ENCODE data around the gene BORCS5.

The BORCS5 gene

DNA sequence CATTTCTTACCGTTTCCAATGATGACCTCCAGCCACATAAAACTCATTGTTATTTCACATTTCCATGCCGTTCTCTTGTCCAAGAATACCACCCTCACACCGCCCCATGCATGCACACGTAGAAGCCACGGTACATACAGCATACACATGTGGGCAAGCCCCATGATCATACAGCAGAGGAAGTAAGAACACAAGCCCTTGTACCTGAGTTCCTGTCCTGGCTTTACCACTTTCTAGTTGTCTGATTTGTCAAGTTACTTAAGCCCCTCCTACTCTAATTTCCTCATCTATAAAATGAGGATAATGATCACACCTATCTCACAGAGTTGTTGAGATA lies 145.9 kb downstream of the BORCS5 start:
- no peak overlapping the region for H3K27ac ChIP-seq
- no peak overlapping the region for H3K4me3 ChIP-seq
- no peak overlapping the region for H3K9ac ChIP-seq (ENCODE audit: insufficient read length)
- TF ChIP-seq FOXP2 (optimal IDR thresholded peaks at IDR 0.05; ENCODE audit: control extremely low read depth, extremely low read length, insufficient read depth): no peak
- no peaks in the 10 kb centered on the region for H3K9me3 ChIP-seq (ENCODE audit: low read depth, low read length)
- H3K36me3 ChIP-seq (ENCODE audit: insufficient read depth, low read length): no peaks in the 10 kb centered on the region
- no peak for DNase-seq (ENCODE audit: low read depth, low spot score)

DNA sequence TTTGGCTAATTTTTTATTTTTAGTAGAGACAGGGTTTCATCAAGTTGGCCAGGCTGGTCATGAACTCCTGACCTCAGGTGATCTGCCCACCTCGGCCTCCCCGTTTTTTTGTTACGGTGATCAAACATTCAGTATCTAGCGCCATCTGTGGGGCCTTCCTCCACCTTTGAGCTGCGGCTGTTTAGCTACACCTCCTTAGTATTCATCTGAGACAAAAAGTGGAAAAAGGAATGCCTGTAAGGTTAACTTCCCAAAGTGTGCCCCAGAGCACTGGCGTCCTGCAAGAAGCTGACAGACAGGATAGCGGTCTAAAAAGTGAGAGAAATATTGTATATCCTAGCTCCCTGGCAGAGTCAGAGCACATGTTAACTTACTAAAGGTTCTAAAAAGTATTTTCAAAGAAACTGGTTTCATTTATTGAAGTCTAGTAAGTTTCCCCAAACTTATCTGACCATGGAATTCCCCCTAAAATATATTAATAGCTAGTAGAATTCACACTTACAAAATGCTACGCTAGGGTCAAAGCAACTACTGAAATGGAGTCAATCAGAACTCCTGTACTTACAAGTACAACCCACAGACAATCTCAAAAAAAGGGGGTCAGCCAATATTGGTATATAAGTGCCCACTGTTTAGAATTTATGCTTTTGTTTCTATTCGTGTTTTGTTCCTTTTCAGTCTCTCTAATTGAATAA lies 146.7 kb downstream of the BORCS5 start:
- no peaks in the 10 kb centered on the region for H3K9me3 ChIP-seq (ENCODE audit: low read depth, low read length)
- H3K27ac ChIP-seq: no peak overlapping the region
- no peak overlapping the region for H3K4me3 ChIP-seq
- TF ChIP-seq FOXP2 (optimal IDR thresholded peaks at IDR 0.05; ENCODE audit: control extremely low read depth, extremely low read length, insufficient read depth) (no peak), POLR2AphosphoS5 (IDR thresholded peaks at IDR 0.05; ENCODE audit: borderline replicate concordance, low read depth, low read length) (no peak), EZH2 (IDR thresholded peaks at IDR 0.05) (no peak)
- no peak overlapping the region for H3K9ac ChIP-seq (ENCODE audit: insufficient read length)
- no peaks in the 10 kb centered on the region for H3K36me3 ChIP-seq (ENCODE audit: insufficient read depth, low read length)
- no peak for DNase-seq (ENCODE audit: low read depth, low spot score)

DNA sequence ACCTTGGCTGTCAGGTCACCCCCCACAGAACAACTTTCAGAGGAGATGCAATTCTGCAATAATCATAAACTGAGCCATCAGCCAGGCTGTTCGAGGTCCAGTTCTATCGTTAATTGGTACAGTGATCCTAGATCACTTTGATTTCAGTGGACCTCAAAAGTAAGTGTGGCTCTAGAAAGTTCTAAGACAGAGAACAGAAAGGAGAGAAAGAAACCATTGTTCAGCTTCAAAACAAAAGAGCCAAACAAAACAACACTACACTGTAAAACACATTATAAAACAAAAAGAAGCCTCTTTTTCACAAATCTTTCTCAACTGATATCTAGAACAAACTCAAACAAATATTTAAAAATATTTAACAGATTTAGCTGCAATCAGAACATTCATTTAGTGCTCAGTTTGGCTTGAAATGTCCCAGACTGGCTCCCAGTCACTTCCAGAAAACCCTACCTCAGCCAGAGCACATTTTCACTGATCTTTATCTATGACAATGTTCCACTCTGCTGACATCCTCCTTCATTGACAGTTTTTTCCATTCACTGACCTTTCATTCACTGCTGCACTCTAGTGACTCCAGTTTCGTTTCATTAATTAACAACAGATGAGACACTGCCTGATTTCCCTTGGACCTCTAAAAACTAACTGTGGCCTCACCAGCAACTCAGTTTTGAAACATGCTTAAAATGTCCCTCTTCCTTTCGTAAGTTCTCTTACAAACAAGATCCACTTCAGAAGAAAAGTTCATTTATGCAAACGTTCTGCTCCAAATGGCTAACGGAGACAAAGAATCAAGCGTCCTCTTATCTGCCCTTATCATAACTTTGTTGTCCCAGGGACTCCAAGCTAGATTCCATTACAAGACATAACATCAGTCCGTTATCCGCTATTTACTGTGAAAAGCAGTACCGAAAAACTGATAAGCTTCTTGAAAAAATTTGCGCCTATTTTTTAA lies 148.9 kb downstream of the BORCS5 start:
- DNase-seq (ENCODE audit: low read depth, low spot score): no peak
- Histone ChIP-seq H3K4me3 (peak overlapping the region; percentile 34; the same call in 1 of the 2 replicates), H3K9ac (ENCODE audit: insufficient read length) (no peak overlapping the region), H3K9me3 (ENCODE audit: low read depth, low read length) (no peaks in the 10 kb centered on the region), H3K27ac (peak overlapping the region; percentile 20; the same call in 1 of the 2 replicates), H3K36me3 (ENCODE audit: insufficient read depth, low read length) (no peaks in the 10 kb centered on the region)
- TF ChIP-seq POLR2AphosphoS5 (IDR thresholded peaks at IDR 0.05; ENCODE audit: borderline replicate concordance, low read depth, low read length) (no peak), FOXP2 (optimal IDR thresholded peaks at IDR 0.05; ENCODE audit: control extremely low read depth, extremely low read length, insufficient read depth) (no peak)

DNA sequence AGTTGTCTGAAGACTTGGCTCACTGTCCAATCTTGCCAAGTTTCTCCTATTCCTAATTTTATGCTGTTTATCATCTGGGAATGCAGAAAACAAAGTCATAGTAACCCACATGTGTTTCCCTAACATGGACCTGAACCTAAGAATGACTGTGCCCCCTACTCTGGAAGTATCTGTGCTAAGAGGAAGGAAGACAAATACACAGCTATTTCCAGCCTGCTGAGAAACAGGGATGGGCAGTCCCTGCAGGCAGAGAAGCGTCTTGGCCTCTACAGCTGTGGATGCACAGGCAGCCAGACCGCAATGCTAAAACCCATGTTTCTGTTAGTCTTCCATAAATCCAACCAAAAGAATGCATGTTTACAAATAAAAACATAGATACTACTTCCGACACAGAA lies 149.6 kb downstream of the BORCS5 start:
- Histone ChIP-seq H3K9me3 (ENCODE audit: low read depth, low read length) (no peaks in the 10 kb centered on the region), H3K9ac (ENCODE audit: insufficient read length) (no peak overlapping the region), H3K4me3 (no peak overlapping the region; the same call in 1 of the 2 replicates), H3K27ac (peak overlapping the region; percentile 20; the same call in 1 of the 2 replicates), H3K36me3 (ENCODE audit: insufficient read depth, low read length) (no peaks in the 10 kb centered on the region)
- TF ChIP-seq POLR2AphosphoS5 (IDR thresholded peaks at IDR 0.05; ENCODE audit: borderline replicate concordance, low read depth, low read length) (no peak), FOXP2 (optimal IDR thresholded peaks at IDR 0.05; ENCODE audit: control extremely low read depth, extremely low read length, insufficient read depth) (no peak), EZH2 (IDR thresholded peaks at IDR 0.05) (no peak)
- DNase-seq (ENCODE audit: low read depth, low spot score): no peak

DNA sequence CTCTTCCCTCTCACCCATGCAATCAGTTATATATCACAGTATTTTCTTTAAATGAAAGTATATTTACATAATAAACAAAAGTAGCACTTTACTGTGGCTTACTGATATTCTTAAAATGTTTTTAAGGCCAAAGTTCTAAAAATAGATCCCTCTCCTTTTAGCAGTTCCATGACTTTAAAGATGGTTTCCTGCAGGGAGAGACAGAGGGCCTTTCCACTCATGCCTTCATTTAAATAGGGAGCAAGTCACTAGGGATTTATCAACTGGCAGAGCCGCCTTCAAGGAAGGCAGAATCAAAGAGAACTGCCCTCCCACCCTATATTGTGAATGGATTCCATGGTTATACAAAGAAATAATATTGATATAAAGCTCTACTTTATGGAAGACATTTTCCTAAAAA lies 150.2 kb downstream of the BORCS5 start:
- DNase-seq (ENCODE audit: low read depth, low spot score): no peak
- TF ChIP-seq EZH2 (IDR thresholded peaks at IDR 0.05): no peak
- TF ChIP-seq FOXP2 (optimal IDR thresholded peaks at IDR 0.05; ENCODE audit: control extremely low read depth, extremely low read length, insufficient read depth): no peak
- TF ChIP-seq POLR2AphosphoS5 (IDR thresholded peaks at IDR 0.05; ENCODE audit: borderline replicate concordance, low read depth, low read length): no peak
- H3K27ac ChIP-seq: peak overlapping the region; percentile 33; the same call in 1 of the 2 replicates
- no peaks in the 10 kb centered on the region for H3K9me3 ChIP-seq (ENCODE audit: low read depth, low read length)
- no peaks in the 10 kb centered on the region for H3K36me3 ChIP-seq (ENCODE audit: insufficient read depth, low read length)
- peak overlapping the region; percentile 35; the same call in 1 of the 2 replicates for H3K4me3 ChIP-seq
- no peak overlapping the region for H3K9ac ChIP-seq (ENCODE audit: insufficient read length)

DNA sequence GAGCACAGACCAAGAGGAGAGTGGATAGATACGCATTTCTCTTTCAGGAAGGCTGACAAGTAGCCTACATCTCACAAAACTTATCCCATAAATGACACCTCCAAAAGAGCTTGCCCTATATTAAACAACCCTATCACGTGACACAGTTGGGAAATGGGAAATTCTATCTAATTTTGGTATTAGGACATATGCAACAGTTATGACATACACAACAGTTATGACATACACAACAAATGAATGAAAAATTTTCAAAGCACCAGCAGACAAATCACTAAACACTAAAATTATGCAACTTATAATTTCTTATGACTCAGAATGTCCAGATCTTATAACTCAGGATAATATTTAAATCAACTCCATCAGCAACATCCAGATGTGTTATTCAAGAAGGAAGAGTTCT lies 151.7 kb downstream of the BORCS5 start:
- Histone ChIP-seq H3K9ac (ENCODE audit: insufficient read length) (no peak overlapping the region), H3K4me3 (no peak overlapping the region), H3K27ac (no peak overlapping the region), H3K36me3 (ENCODE audit: insufficient read depth, low read length) (no peaks in the 10 kb centered on the region), H3K9me3 (ENCODE audit: low read depth, low read length) (no peaks in the 10 kb centered on the region)
- no peak for TF ChIP-seq FOXP2 (optimal IDR thresholded peaks at IDR 0.05; ENCODE audit: control extremely low read depth, extremely low read length, insufficient read depth)
- TF ChIP-seq EZH2 (IDR thresholded peaks at IDR 0.05): no peak
- no peak for TF ChIP-seq POLR2AphosphoS5 (IDR thresholded peaks at IDR 0.05; ENCODE audit: borderline replicate concordance, low read depth, low read length)
- no peak for DNase-seq (ENCODE audit: low read depth, low spot score)

DNA sequence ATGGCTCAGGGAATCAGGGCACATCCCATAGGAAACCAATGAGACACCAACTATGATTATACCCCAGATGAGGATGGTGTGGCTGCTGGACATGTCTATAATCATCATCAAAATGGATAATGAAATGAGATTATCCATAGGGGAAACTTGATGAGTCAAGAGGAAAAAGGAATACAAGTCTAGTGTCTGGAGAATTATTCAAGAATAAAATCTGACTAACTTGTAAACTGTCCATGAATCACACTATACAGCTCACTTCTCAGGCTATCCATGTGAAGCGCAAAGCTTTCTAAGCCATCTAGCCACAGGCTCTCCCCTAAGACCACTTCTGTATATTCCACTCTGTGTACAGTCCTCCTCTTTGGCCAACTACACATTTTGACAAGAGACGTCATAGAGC lies 153.3 kb downstream of the BORCS5 start:
- no peaks in the 10 kb centered on the region for H3K9me3 ChIP-seq (ENCODE audit: low read depth, low read length)
- no peak overlapping the region for H3K27ac ChIP-seq
- no peak for DNase-seq (ENCODE audit: low read depth, low spot score)
- no peaks in the 10 kb centered on the region for H3K36me3 ChIP-seq (ENCODE audit: insufficient read depth, low read length)
- H3K9ac ChIP-seq (ENCODE audit: insufficient read length): no peak overlapping the region
- TF ChIP-seq FOXP2 (optimal IDR thresholded peaks at IDR 0.05; ENCODE audit: control extremely low read depth, extremely low read length, insufficient read depth) (no peak), POLR2AphosphoS5 (IDR thresholded peaks at IDR 0.05; ENCODE audit: borderline replicate concordance, low read depth, low read length) (no peak), EZH2 (IDR thresholded peaks at IDR 0.05) (no peak)
- H3K4me3 ChIP-seq: no peak overlapping the region

DNA sequence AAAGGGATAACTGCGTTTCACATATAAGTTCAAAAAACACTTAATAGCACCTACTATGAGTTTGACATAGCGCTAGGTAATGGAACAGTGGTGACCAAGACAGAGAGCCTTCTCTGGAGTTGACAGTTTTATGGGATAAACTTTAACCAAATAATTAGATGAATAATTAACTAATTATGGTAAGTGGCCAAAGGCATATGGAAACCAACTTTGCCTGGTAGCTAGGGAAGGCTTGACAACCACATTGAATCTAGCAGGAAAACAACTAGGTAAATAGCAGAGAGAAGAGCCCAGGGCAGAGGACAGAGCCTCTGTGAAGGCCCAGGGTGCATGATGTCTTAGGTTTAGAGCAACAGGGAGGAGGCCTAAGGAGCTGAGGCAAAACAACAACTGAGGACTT lies 153.7 kb downstream of the BORCS5 start:
- Histone ChIP-seq H3K4me3 (no peak overlapping the region), H3K27ac (no peak overlapping the region), H3K9ac (ENCODE audit: insufficient read length) (no peak overlapping the region), H3K9me3 (ENCODE audit: low read depth, low read length) (no peaks in the 10 kb centered on the region), H3K36me3 (ENCODE audit: insufficient read depth, low read length) (no peaks in the 10 kb centered on the region)
- DNase-seq (ENCODE audit: low read depth, low spot score): no peak
- TF ChIP-seq POLR2AphosphoS5 (IDR thresholded peaks at IDR 0.05; ENCODE audit: borderline replicate concordance, low read depth, low read length) (no peak), FOXP2 (optimal IDR thresholded peaks at IDR 0.05; ENCODE audit: control extremely low read depth, extremely low read length, insufficient read depth) (no peak), EZH2 (IDR thresholded peaks at IDR 0.05) (no peak)

All from SK-N-MC (cell line).